ENCODE data around the gene OIP5.

- no peak for TF ChIP-seq POLR2A (IDR thresholded peaks at IDR 0.05; ENCODE audit: low read length)
- TF ChIP-seq GATA1 (IDR thresholded peaks at IDR 0.05; ENCODE audit: low read depth, low read length): no peak
Measured at GRCh38 chr15:41259546-41260189, 72.7 kb downstream of the OIP5 start.
